Glomerular endothelial cell (primary cell): Measurements from ENCODE around the gene C9orf43. TPM values are rescaled to one million over a fixed set of nuclear protein-coding genes. Genes with fewer than 3 reads are reported as not detected.

Source experiments
- DNase-seq: peaks from one replicate; pipeline ENCODE4 v3.0.0-alpha.2; 2011; ENCODE audit warnings: low read depth, low spot score; ENCODE audit errors: extremely low read depth
- total RNA-seq: library from RNA; depleted of rRNA; stranded (reverse); fragments of >200 nt; gene quantifications from 2 replicates; pipeline ENCODE4 v1.2.3, GENCODE V29; 2015

The C9orf43 gene
- total RNA-seq, 1 donor from 2014 or later, result 0.53 TPM

DNA sequence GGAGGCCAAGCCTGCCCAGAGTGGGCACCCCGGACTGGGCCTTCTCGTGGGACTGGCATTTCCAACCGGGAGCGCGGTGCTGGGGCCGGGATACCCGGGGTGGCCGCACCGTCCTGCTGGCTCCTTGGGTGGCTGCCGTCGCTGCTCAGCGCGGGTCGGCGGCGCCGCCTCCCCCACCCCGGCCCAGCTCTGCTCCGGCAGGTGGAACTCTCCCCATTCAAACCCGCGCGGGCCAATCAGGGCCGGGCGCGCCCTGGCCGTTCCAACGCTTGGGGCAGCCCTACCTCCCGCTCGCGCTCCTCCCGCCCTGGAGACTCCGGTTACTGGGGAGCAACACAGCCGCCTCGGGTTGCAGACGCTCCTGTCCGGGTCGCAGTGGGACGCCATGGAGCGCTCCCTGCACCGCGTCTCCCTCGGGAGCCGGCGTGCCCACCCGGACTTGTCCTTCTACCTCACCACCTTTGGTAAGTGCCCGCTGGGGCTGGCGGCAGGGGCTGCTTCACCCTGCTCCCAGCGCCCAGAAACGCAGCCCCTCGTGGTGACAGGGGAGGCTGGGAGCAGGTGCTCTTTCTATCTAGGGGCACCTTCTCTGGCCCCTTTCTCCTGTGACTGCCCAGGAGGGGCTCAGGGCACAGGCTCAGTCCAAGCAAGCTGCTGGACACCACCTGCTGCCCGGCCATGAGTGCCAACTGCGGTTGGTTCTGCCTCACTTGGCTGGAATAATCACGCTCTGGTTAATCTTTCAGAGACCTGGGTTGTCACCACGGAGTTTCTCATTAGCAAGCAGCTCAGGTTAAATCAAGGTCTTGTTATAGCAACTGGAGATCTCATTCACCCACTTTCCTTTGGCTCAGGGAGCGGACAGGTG is 53.1 kb downstream of the C9orf43 start, which contains the start of gene RGS3:
Gene RGS3, plus strand, starts transcription at position 310 of the 868 bp plus-strand sequence. Its CDS starts 76 bp downstream, at position 386.
- no peak for DNase-seq

DNA sequence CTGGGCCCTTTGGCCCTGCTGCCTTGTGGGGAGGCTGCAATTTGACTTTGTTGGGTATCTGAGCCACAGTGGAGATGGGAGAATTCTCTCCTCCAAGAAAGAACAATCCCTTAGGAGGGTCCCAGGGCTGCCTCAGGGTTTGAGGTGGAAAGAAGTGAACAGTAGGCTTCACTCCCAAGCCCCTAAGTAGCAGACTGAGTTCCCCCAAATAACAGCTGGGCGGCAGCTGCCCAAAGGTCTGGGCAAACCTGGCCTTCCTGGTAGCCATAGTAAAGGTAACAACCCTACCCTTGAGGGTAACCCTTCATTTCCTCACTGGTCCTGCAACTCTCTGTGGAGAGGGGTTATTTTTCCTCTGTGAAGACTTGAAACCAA is 53.7 kb downstream of the C9orf43 start:
- no peak for DNase-seq

DNA sequence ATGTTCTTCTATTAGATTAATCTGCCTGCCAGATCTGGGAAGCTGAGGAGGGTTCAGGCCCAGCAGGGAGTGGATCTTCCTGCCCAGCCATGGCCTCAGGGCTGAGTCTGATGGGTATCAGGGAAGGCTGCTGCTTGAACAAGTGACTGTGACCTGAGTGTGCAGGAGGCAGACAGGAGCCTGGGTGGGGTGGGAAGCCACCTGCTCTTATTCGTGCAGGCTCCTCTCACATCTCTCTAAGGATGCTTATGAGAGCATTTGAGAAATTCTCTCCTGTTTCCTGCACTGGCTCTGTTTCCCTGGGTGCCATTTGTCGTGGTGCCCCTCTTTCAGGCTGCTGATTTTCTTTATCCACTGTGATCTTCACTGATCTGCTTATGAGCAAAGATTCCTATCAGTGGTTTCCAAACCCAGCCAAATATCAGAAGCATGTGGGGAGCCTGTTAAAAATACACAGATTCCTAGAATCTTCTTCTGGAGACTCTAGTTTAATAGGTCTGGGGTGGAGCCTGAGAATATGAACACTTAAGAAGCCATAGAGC is 55.1 kb downstream of the C9orf43 start:
- DNase-seq, result no peak

GRCh38 chr9:113467183-113467582 is 56.6 kb downstream of the C9orf43 start:
- no peak for DNase-seq

- DNase-seq, result no peak
These were observed 58.3 kb downstream of the C9orf43 start for GRCh38 chr9:113468716-113469448.

- no peak for DNase-seq
These were observed 60.6 kb downstream of the C9orf43 start for GRCh38 chr9:113471143-113471542.

DNA sequence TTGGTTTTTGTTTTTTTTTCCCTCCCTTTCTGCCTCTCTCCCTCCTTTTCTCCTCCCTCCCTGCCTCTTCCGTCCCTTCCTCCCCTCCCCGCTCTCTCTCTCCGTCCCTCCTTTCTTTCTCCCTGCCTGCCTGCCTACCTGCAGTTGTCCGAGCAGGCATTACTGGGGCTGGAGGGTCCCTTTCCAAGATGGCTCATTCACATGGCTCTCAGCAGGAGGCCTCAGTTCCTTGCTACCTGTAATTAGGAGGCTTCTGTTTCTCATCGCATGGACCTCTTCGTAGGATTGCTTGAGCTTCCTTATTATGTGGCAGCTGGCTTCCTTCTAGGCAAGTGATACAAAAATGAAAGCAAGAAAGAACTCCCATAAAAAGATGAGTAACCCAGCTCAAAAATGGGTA is 61.0 kb downstream of the C9orf43 start:
- DNase-seq, result no peak

GRCh38 chr9:113472199-113472598 is 61.7 kb downstream of the C9orf43 start:
- no peak for DNase-seq

GRCh38 chr9:113474360-113475028 is 63.9 kb downstream of the C9orf43 start:
- no peak for DNase-seq

- no peak for DNase-seq
These were observed 64.5 kb downstream of the C9orf43 start for GRCh38 chr9:113475031-113475430.

GRCh38 chr9:113475992-113476391 is 65.4 kb downstream of the C9orf43 start:
- no peak for DNase-seq

- DNase-seq, result no peak
These were observed 66.0 kb downstream of the C9orf43 start for GRCh38 chr9:113476511-113476916.

DNA sequence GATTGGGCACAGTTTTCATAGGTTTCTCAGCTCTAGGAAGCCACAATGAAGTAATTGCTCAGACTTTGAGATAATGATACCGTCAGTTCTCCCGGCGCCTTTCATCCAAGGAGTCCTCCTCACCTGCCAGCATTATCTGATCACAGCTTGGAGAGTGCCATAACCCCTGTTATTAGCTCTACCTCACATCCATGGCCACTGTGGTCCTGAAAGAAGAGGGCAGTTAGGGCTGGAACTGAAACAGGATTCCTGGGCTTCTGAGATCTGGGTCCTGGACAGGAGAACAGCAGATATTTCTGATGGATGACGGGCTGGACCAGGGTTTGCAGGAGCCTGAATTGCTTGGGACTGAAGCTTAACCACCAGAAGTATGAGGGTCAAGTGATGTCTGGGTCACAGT is 66.5 kb downstream of the C9orf43 start:
- no peak for DNase-seq

DNA sequence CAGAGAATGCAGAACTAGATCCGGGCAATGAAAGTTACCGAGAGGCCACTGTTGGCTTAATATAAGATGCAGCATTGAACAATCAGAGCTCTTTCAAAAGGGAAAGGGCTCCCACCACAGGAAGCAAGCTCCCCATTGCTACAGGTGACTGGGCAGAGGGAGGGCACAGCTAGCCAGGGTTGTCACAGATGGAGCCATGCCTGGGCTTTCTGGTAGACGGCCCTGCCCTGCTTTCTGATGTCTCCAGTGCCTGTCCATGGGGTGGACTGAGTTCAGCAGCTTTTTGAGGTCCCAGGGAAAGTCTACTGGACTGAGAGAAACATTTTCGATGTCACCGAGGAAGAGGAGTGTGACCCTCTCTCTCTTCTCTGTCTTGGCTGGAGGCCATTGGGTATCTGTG is 67.1 kb downstream of the C9orf43 start:
- no peak for DNase-seq

GRCh38 chr9:113479174-113479621 is 68.7 kb downstream of the C9orf43 start:
- DNase-seq, result no peak

Other genes with a start within 250 kb of the C9orf43 start
- gene FKBP15, start 189.5 kb upstream of the C9orf43 start, total RNA-seq, result 19.5 and 25.1 TPM in 2 replicates
- 14.8 and 15.7 TPM in 2 replicates for gene SLC31A1, start 189.2 kb upstream of the C9orf43 start, total RNA-seq
- gene CDC26, start 135.2 kb upstream of the C9orf43 start, total RNA-seq, result 20.9 and 24.3 TPM in 2 replicates
- 23.1 and 23.7 TPM in 2 replicates for gene PRPF4, start 135.1 kb upstream of the C9orf43 start, total RNA-seq
- not detected in 2 replicates for gene RNF183, start 107.4 kb upstream of the C9orf43 start, total RNA-seq
- gene WDR31, start 70.5 kb upstream of the C9orf43 start, total RNA-seq, result 0.68 and 0.99 TPM in 2 replicates
- gene BSPRY, start 61.2 kb upstream of the C9orf43 start, total RNA-seq, result not detected in 2 replicates
- 8.5 and 17.4 TPM in 2 replicates for gene HDHD3, start 33.8 kb upstream of the C9orf43 start, total RNA-seq
- 18.9 and 19.6 TPM in 2 replicates for gene ALAD, start 9.5 kb upstream of the C9orf43 start, total RNA-seq
- gene POLE3, start 72 bp upstream of the C9orf43 start, total RNA-seq, result 36.9 and 40.0 TPM in 2 replicates
- 281 and 602 TPM in 2 replicates for gene RGS3, start 53.0 kb downstream of the C9orf43 start, total RNA-seq